Muscle of leg (tissue), 11 donors: ENCODE measurements around the gene EIF1B. TPM values are rescaled to one million over a fixed set of nuclear protein-coding genes. Genes with fewer than 3 reads are reported as not detected.

Experiments
- DNase-seq: peaks from one replicate; pipeline ENCODE4 v3.0.0; 2013
- H3K27ac ChIP-seq: one replicate; pipeline ENCODE4 v1.5.1; 2013; ENCODE audit warnings: mild to moderate bottlenecking, low read length, control low read depth
- H3K27me3 ChIP-seq: one replicate; pipeline ENCODE4 v1.6.1; 2013; ENCODE audit warnings: low read length; ENCODE audit not compliant: control insufficient read depth, insufficient read depth
- H3K36me3 ChIP-seq: one replicate; pipeline ENCODE4 v1.6.1; 2013; ENCODE audit warnings: low read length; ENCODE audit not compliant: control insufficient read depth, insufficient read depth
- H3K4me1 ChIP-seq: one replicate; pipeline ENCODE4 v1.6.1; 2013; ENCODE audit warnings: low read length; ENCODE audit not compliant: control insufficient read depth, insufficient read depth
- H3K4me3 ChIP-seq: one replicate; pipeline ENCODE4 v1.5.1; 2013; ENCODE audit warnings: low read length, control low read depth
- H3K9me3 ChIP-seq: replicated peaks from 2 replicates; pipeline ENCODE4 v1.6.1; 2013; ENCODE audit warnings: low read depth, low read length; ENCODE audit not compliant: control insufficient read depth
- WGBS: methylation state at CpG from one replicate; pipeline ENCODE4 v1.1.5; 2013; ENCODE audit warnings: missing lambda C conversion rate; ENCODE audit not compliant: insufficient coverage; 5-methylcytosine and 5-hydroxymethylcytosine counted together
- polyA plus RNA-seq, 8 donors: library from polyadenylated mRNA; unstranded; fragments of 120-200 nt; gene quantifications; one replicate each; pipeline versions ENCODE4 v1.2.1 to v1.2.3, GENCODE V29; 2013; ENCODE audit warnings: inconsistent platforms in 1 of 8, low replicate concordance in 1 of 8; ENCODE audit not compliant: insufficient read length in 8 of 8, insufficient read depth in 1 of 8
- total RNA-seq: library from RNA; stranded (reverse); fragments of 120-200 nt; gene quantifications from one replicate; pipeline ENCODE4 v1.2.4, GENCODE V29; 2013

EIF1B gene
- total and polyA plus RNA-seq, 9 donors: 19.2 to 71.7 (median 64.0) TPM

- no peak overlapping the region for H3K4me3 ChIP-seq
- H3K27me3 ChIP-seq: no peaks in the 10 kb centered on the region
- peaks cover 3% of the 10 kb centered on the region for H3K36me3 ChIP-seq
- no peaks in the 10 kb centered on the region for H3K9me3 ChIP-seq
- peaks cover 9% of the 10 kb centered on the region for H3K4me1 ChIP-seq
- H3K27ac ChIP-seq: no peak overlapping the region
- WGBS: no CpG with 5 or more reads among the region's 2 CpGs
- no peak for DNase-seq
Observed at GRCh38 chr3:40304352-40304751, 5.2 kb upstream of the EIF1B start.

GRCh38 chr3:40306336-40306735, 3.2 kb upstream of the EIF1B start:
- DNase-seq: no peak
- WGBS: 59% methylated on average over 3 of the region's 3 CpGs

GRCh38 chr3:40307176-40307575, 2.3 kb upstream of the EIF1B start:
- no CpG with 5 or more reads among the region's 1 CpG for WGBS
- Histone ChIP-seq H3K4me1 (peaks cover 9% of the 10 kb centered on the region), H3K27ac (no peak overlapping the region), H3K9me3 (no peaks in the 10 kb centered on the region), H3K27me3 (no peaks in the 10 kb centered on the region), H3K36me3 (no peaks in the 10 kb centered on the region), H3K4me3 (no peak overlapping the region)
- DNase-seq: no peak

More at GRCh38 chr3:40306336-40306735, 3.2 kb upstream of the EIF1B start:
- no peaks in the 10 kb centered on the region for H3K36me3 ChIP-seq
- H3K27ac ChIP-seq: no peak overlapping the region
- H3K9me3 ChIP-seq: no peaks in the 10 kb centered on the region
- H3K4me1 ChIP-seq: peaks cover 9% of the 10 kb centered on the region
- H3K27me3 ChIP-seq: no peaks in the 10 kb centered on the region
- no peak overlapping the region for H3K4me3 ChIP-seq

GRCh38 chr3:40308725-40309417, 636 bp upstream of the EIF1B start:
- Histone ChIP-seq H3K36me3 (peaks cover 10% of the 10 kb centered on the region), H3K27ac (peak overlapping the region; percentile 86), H3K9me3 (no peaks in the 10 kb centered on the region), H3K4me1 (peaks cover 6% of the 10 kb centered on the region), H3K4me3 (peak overlapping the region; percentile 97), H3K27me3 (no peaks in the 10 kb centered on the region)
- 22% methylated on average over 16 of the region's 20 CpGs for WGBS
- no peak for DNase-seq

- under 1% methylated on average over 35 of the region's 49 CpGs for WGBS
- Histone ChIP-seq H3K27me3 (no peaks in the 10 kb centered on the region), H3K36me3 (peaks cover 17% of the 10 kb centered on the region), H3K9me3 (no peaks in the 10 kb centered on the region), H3K4me1 (peaks cover 12% of the 10 kb centered on the region), H3K4me3 (peak overlapping the region; percentile 97), H3K27ac (peak overlapping the region; percentile 96)
- peak; percentile 68 for DNase-seq
Observed at GRCh38 chr3:40309925-40310695, 603 bp downstream of the EIF1B start.

- no peaks in the 10 kb centered on the region for H3K9me3 ChIP-seq
- no peak overlapping the region for H3K27ac ChIP-seq
- H3K27me3 ChIP-seq: no peaks in the 10 kb centered on the region
- 0% methylated on average over 4 of the region's 6 CpGs for WGBS
- peak; percentile 43 for DNase-seq
- H3K4me1 ChIP-seq: peaks cover 12% of the 10 kb centered on the region
- H3K36me3 ChIP-seq: peaks cover 19% of the 10 kb centered on the region
- H3K4me3 ChIP-seq: peak overlapping the region; percentile 97
Observed at GRCh38 chr3:40310705-40311104, 1.2 kb downstream of the EIF1B start.

GRCh38 chr3:40312661-40313226, 3.2 kb downstream of the EIF1B start:
- WGBS: 60% methylated on average over 2 of the region's 2 CpGs
- Histone ChIP-seq H3K4me1 (peaks cover 12% of the 10 kb centered on the region), H3K27ac (no peak overlapping the region), H3K4me3 (no peak overlapping the region), H3K9me3 (no peaks in the 10 kb centered on the region), H3K27me3 (no peaks in the 10 kb centered on the region), H3K36me3 (peaks cover 20% of the 10 kb centered on the region)
- no peak for DNase-seq

GRCh38 chr3:40313975-40314860, 4.7 kb downstream of the EIF1B start:
- H3K4me3 ChIP-seq: no peak overlapping the region
- WGBS: 63% methylated on average over 2 of the region's 8 CpGs
- no peak overlapping the region for H3K27ac ChIP-seq
- peak; percentile 50 for DNase-seq
- no peaks in the 10 kb centered on the region for H3K27me3 ChIP-seq
- peaks cover 5% of the 10 kb centered on the region for H3K4me1 ChIP-seq
- H3K9me3 ChIP-seq: no peaks in the 10 kb centered on the region
- peaks cover 20% of the 10 kb centered on the region for H3K36me3 ChIP-seq

GRCh38 chr3:40317061-40317855, 7.8 kb downstream of the EIF1B start:
- Histone ChIP-seq H3K27me3 (no peaks in the 10 kb centered on the region), H3K4me3 (no peak overlapping the region), H3K36me3 (peaks cover 20% of the 10 kb centered on the region), H3K9me3 (no peaks in the 10 kb centered on the region), H3K4me1 (peaks cover 5% of the 10 kb centered on the region), H3K27ac (no peak overlapping the region)
- peak; percentile 73 for DNase-seq
- 17% methylated on average over 2 of the region's 6 CpGs for whole genome bisulfite sequencing
